PFSK-1 (cell line): Measurements from ENCODE around the gene KIDINS220.

Experiments
- POLR2AphosphoS5 ChIP-seq: IDR thresholded peaks from 2 replicates; pipeline ENCODE4 v1.6.1; 2012; ENCODE audit warnings: low read depth, mild to moderate bottlenecking, control low read depth, low read length, moderate library complexity
- SIN3A ChIP-seq: IDR thresholded peaks from 2 replicates; pipeline ENCODE4 v1.6.1; 2012; ENCODE audit warnings: mild to moderate bottlenecking, low read length, moderate library complexity, borderline replicate concordance; ENCODE audit not compliant: insufficient read depth
- TAF1 ChIP-seq: IDR thresholded peaks from 2 replicates; pipeline ENCODE4 v1.6.1; 2012; ENCODE audit warnings: low read length, control low read depth, borderline replicate concordance; ENCODE audit not compliant: insufficient read depth

DNA sequence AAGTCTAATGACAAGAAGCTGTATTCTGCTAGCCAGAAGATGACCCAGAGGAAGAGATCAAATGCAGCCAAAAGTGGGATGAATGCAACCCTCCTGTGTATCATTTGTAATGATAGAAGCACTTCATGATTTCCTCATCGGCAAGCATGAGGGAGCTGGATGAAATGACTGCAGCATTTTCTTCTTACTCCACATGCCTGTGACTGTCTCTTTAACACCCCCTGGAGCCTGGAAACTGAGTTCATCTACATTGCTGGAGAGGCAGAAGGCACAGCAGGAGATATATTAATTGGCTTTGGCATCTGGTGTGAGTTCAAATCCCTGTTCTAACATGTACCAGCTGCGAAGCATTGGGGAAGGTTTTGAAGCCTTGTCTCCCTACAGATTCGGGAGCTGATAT lies 117.9 kb downstream of the KIDINS220 start:
- TF ChIP-seq TAF1 (no peak), SIN3A (no peak), POLR2AphosphoS5 (no peak)
